Subcutaneous adipose tissue (tissue), 4 donors: ENCODE results near the gene ATP4A. TPM values are rescaled to one million over a fixed set of nuclear protein-coding genes. Genes with fewer than 3 reads are reported as not detected.

Source experiments
- CTCF ChIP-seq: fragments of 450-650 bp; IDR thresholded peaks from one replicate; pipeline ENCODE4 v1.5.1; 2016; ENCODE audit warnings: low read depth, mild to moderate bottlenecking, control low read depth, antibody characterized with exemption, moderate library complexity
- total RNA-seq, 4 donors: library from RNA; depleted of rRNA; stranded (reverse); fragments of >200 nt; gene quantifications; one replicate each; pipeline ENCODE4 v1.1.0, GENCODE V29; 2016

Gene ATP4A
- total RNA-seq, 4 donors from 2014 or later = not detected

GRCh38 chr19:35500611-35501010 is 62.8 kb downstream of the ATP4A start:
- TF ChIP-seq CTCF = no peak

Other genes starting within 250 kb of the ATP4A start
- 10 to 100 TPM in 1 of 4 donors, 1 to 10 TPM in 2, not detected in 1; 3.2 to 11.7 (median 6.2) TPM for gene CD22, start 234.5 kb downstream of the ATP4A start, total RNA-seq
- gene FFAR1, start 215.8 kb downstream of the ATP4A start, total RNA-seq = not detected
- gene FFAR3, start 205.2 kb downstream of the ATP4A start, total RNA-seq = 1 to 10 TPM in 3 of 4 donors, under 1 TPM in 1; 0.44 to 4.3 (median 2.2) TPM
- gene GPR42, start 192.6 kb downstream of the ATP4A start, total RNA-seq = under 1 TPM in 1 of 4 donors, not detected in 3; 0.51 TPM
- gene FFAR2, start 115.4 kb downstream of the ATP4A start, total RNA-seq = 1 to 10 TPM in 1 of 4 donors, under 1 TPM in 1, not detected in 2; 0.38 to 1.5 TPM
- gene KRTDAP, start 73.2 kb downstream of the ATP4A start, total RNA-seq = not detected
- gene DMKN, start 50.0 kb downstream of the ATP4A start, total RNA-seq = 1 to 10 TPM in 3 of 4 donors, under 1 TPM in 1; 0.94 to 7.3 (median 1.9) TPM
- gene SBSN, start 35.3 kb downstream of the ATP4A start, total RNA-seq = not detected
- gene GAPDHS, start 30.2 kb downstream of the ATP4A start, total RNA-seq = not detected
- gene TMEM147, start 18.0 kb downstream of the ATP4A start, total RNA-seq = 10 to 100 TPM; 60.1 to 76.8 (median 73.6) TPM
- not detected for gene PMIS2, start 22.5 kb upstream of the ATP4A start, total RNA-seq
- 1 to 10 TPM; 2.4 to 7.7 (median 3.4) TPM for gene HAUS5, start 49.1 kb upstream of the ATP4A start, total RNA-seq
- gene RBM42, start 65.4 kb upstream of the ATP4A start, total RNA-seq = 10 to 100 TPM; 27.7 to 55.4 (median 32.6) TPM
- gene ETV2, start 78.1 kb upstream of the ATP4A start, total RNA-seq = 1 to 10 TPM in 2 of 4 donors, not detected in 2; 1.1 to 1.2 TPM
- 100 to 1,000 TPM; 422 to 625 (median 529) TPM for gene COX6B1, start 84.7 kb upstream of the ATP4A start, total RNA-seq
- gene UPK1A, start 102.9 kb upstream of the ATP4A start, total RNA-seq = under 1 TPM in 1 of 4 donors, not detected in 3; 0.34 TPM
- gene ZBTB32, start 140.9 kb upstream of the ATP4A start, total RNA-seq = under 1 TPM in 1 of 4 donors, not detected in 3; 0.33 TPM
- gene KMT2B, start 154.3 kb upstream of the ATP4A start, total RNA-seq = 10 to 100 TPM in 3 of 4 donors, 1 to 10 TPM in 1; 7.3 to 26.6 (median 15.1) TPM
- gene IGFLR1, start 178.8 kb upstream of the ATP4A start, total RNA-seq = 10 to 100 TPM in 1 of 4 donors, 1 to 10 TPM in 3; 4.4 to 13.8 (median 5.9) TPM
- 10 to 100 TPM; 14.8 to 30.5 (median 19.7) TPM for gene U2AF1L4, start 181.8 kb upstream of the ATP4A start, total RNA-seq
- gene PSENEN, start 182.0 kb upstream of the ATP4A start, total RNA-seq = 10 to 100 TPM; 23.4 to 71.3 (median 35.7) TPM
- 10 to 100 TPM in 2 of 4 donors, 1 to 10 TPM in 2; 7.5 to 12.2 (median 10.0) TPM for gene LIN37, start 184.9 kb upstream of the ATP4A start, total RNA-seq
- gene HSPB6, start 193.4 kb upstream of the ATP4A start, total RNA-seq = 100 to 1,000 TPM in 2 of 4 donors, 10 to 100 TPM in 2; 50.1 to 554 (median 117) TPM
- 1 to 10 TPM; 2.8 to 5.7 (median 3.5) TPM for gene PROSER3, start 194.5 kb upstream of the ATP4A start, total RNA-seq
- gene ARHGAP33, start 211.9 kb upstream of the ATP4A start, total RNA-seq = 10 to 100 TPM in 1 of 4 donors, 1 to 10 TPM in 2, under 1 TPM in 1; 0.33 to 12.2 (median 4.5) TPM
- not detected for gene PRODH2, start 249.2 kb upstream of the ATP4A start, total RNA-seq